ENCODE results near the gene HNRNPLL. TPM values are rescaled to one million over a fixed set of nuclear protein-coding genes. Genes with fewer than 3 reads are reported as not detected.

HNRNPLL gene
- total RNA-seq, 2 experiments from 2014 or later, result 79.3 to 82.0 TPM

- POLR2A ChIA-PET, result no interaction called here
These were observed 78.1 kb downstream of the HNRNPLL start for GRCh38 chr2:38524580-38524979.

DNA sequence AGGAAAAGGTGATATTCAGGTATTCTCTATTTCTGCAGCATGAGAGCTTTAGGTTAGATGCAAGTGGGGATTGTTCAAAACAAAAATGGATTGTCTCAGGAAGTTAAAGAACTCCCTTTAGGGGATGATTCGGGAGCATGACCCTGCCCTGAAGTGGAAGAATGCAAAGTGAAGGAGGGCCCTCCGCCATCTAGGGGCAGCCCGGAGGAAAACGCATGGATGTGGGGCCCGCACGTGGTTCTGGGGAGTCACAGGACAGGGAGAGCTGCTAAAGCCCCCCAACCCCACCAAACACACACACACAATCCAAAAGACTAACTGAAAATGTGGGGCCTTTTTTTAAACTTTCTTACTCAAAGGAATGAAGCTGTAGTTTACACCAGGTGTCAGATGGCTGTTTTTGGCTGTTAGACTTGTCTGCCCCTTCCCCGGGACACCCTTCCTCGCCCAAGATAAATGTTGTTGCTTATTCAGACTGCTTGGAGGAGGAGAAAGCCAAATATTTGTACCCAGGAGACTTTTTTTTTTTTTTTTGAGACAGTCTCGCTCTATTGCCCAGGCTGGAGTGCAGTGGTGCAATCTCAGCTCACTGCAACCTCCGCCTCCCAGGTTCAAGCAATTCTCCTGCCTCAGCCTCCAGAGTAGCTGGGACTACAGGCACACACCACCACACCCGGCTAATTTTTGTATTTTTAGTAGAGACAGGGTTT, 78.8 kb downstream of the HNRNPLL start:
- CTCF ChIA-PET, result interaction anchor here (0.7 to 1.3 kb wide), 3 partner anchors 14 to 59 kb away, joined by 3 read pairs; no protein-coding TSS in a partner anchor

More at GRCh38 chr2:38524580-38524979, 78.1 kb downstream of the HNRNPLL start:
- CTCF ChIA-PET, result interaction anchor here (0.7 to 1.3 kb wide), 2 partner anchors 15 to 58 kb away, joined by 3 read pairs; no protein-coding TSS in a partner anchor

DNA sequence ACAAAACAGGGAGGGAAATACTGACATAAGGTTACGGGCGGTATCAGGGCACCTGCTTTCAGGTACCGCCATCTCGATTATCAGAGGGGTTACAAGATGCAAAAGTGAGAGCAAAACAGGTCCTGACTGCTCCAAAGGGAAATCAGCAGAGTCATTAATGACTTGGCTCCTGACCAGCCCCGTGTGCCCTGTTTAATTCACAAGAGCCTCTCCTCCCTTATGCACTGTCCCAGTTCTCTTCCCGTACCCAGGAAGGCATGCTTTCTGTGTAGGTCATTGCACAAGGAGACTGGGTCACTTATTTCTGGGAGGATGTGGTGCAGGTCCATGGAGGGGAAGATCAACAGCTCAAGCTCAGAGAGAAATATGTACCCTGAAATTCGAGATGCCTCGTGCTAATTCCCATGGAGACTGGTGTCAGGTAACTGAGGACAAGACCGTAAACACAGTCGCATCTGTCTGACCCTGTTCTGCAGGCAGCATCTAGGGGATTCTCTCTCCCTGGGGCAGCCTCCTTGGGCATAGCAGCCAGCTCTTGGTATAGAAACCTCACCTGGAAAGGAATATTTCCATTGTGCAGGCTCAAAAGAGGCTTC, 79.9 kb downstream of the HNRNPLL start:
- POLR2A ChIA-PET, result no interaction called here
- CTCF ChIA-PET, result interaction anchor here (0.7 to 1.3 kb wide), 3 partner anchors 10 to 118 kb away, joined by 3 to 4 read pairs (median 3); no protein-coding TSS in a partner anchor

More for the DNA sequence above, 78.8 kb downstream of the HNRNPLL start:
- POLR2A ChIA-PET, result no interaction called here

DNA sequence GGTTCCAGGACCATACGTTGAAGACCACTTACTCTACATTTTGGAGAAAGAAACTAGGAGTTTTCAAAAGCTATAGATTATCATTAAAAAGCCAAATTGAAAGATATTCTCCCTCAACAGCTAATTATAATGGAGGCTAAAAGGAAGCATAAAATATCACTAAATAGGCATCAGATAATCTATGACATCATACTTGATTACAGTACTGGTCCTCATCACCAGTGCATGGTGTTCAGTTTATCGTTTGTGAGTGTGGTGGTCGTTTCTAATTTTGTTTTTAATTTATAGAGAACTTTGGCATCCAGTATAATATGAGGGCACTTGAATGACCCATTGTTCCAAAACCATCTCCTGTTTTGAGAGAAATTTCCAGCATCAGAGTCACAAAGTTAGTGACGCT, 80.9 kb downstream of the HNRNPLL start:
- ChIA-PET POLR2A (no interaction called here), CTCF (interaction anchor here (0.7 to 1.3 kb wide), 2 partner anchors 15 to 117 kb away, joined by 3 read pairs; no protein-coding TSS in a partner anchor)

DNA sequence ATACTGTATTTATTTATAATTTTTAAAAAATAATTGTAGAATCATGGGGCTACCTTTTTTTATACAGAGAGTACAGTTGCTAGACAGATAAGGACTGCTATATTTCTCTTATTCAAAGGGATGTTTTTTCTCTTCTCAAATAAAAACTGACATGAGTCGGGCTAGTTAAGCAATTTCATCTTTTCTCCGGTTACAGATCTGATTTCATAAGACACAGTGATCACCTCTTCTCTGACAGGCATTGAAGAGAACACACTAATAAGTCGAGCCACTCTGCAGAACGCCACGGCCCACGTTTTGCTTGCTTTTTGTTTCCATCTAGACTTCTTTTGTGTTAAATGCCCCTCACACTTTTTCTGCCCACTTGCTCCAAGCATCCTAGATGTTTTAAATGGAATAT, 85.4 kb downstream of the HNRNPLL start:
- ChIA-PET CTCF (interaction anchor here (0.8 kb wide), 1 partner anchor 86 kb away, joined by 3 read pairs; no protein-coding TSS in a partner anchor), POLR2A (no interaction called here)

DNA sequence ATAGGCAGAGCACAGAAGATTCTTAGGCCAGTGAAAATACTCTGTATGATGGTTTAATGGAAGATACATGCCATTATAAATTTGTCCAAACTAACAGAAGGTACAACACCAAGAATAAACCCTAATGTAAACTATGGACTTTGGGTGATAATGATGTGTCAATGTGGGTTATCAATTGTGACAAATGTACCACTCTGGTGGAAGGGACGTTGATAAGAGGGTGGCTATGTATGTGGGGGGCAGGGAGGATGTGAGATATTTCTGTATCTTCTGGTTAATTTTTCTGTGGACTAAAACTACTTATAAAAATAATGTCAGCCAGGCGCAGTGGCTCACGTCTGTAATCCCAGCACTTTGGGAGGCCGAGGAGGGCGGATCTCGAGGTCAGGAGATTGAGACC, 86.2 kb downstream of the HNRNPLL start:
- CTCF ChIA-PET, result interaction anchor here (2.1 kb wide), 1 partner anchor 201 kb away, joined by 7 read pairs; no protein-coding TSS in a partner anchor
- POLR2A ChIA-PET, result no interaction called here

DNA sequence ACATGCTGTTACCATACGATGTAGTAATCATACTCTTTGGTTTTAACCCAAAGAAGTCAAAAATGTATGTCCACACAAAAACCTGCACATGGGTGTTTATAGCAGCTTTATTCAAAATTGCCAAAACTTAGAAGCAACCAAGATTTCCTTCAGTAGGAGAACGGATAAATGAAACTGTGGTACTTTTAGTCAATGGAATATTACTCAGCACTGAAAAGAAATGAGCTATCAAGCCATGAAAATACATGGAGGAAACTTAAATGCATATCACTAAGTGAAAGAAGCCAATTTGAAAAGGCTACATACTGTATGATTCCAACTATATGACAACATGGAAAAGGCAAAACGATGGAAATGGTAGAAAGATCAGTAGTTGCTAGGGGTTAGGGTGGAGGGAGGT, 86.6 kb downstream of the HNRNPLL start:
- ChIA-PET POLR2A (no interaction called here), CTCF (interaction anchor here (2.1 kb wide), 1 partner anchor 200 kb away, joined by 7 read pairs; no protein-coding TSS in a partner anchor)

- ChIA-PET CTCF (interaction anchor here (2.1 kb wide), 1 partner anchor 200 kb away, joined by 7 read pairs; no protein-coding TSS in a partner anchor), POLR2A (no interaction called here)
These were observed 87.3 kb downstream of the HNRNPLL start for GRCh38 chr2:38515155-38516074.

GRCh38 chr2:38514603-38515154, 88.0 kb downstream of the HNRNPLL start:
- POLR2A ChIA-PET, result no interaction called here
- CTCF ChIA-PET, result interaction anchor here (2.1 kb wide), 1 partner anchor 199 kb away, joined by 7 read pairs; no protein-coding TSS in a partner anchor

DNA sequence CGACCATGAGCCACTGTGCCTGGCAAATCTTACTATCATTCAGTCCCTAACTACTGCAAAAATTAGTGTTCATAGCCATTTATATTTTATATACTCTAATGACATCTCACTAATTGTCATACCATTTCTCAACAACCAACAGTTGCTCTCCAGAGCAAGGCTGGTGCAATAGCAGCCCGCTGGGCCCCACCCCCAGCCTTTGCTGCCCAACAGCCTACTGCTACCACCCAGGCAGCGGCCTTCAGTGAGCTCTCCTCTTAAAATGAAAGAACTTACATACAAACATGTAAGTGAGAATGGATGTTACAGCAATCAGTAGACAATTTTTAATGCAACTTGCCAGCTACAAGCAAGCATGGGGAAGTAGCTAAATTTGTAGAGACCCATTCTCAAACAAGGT, 90.5 kb downstream of the HNRNPLL start:
- POLR2A ChIA-PET, result no interaction called here

More for the DNA sequence above, 90.5 kb downstream of the HNRNPLL start:
- CTCF ChIA-PET, result interaction anchor here (1.1 kb wide), 1 partner anchor 197 kb away, joined by 5 read pairs; no protein-coding TSS in a partner anchor

Other genes with a start within 250 kb of the HNRNPLL start
- 10 to 100 TPM; 64.5 to 65.8 TPM for gene ATL2, start 225.7 kb downstream of the HNRNPLL start, total RNA-seq
- gene GALM, start 63.2 kb upstream of the HNRNPLL start, total RNA-seq, result 10 to 100 TPM; 94.9 to 96.9 TPM
- gene SRSF7, start 148.4 kb upstream of the HNRNPLL start, total RNA-seq, result 100 to 1,000 TPM; 358 to 371 TPM
- gene GEMIN6, start 175.3 kb upstream of the HNRNPLL start, total RNA-seq, result 10 to 100 TPM; 42.8 to 44.6 TPM

Data from activated CD8-positive, alpha-beta memory T cell treated with anti-CD3 and anti-CD28 coated beads for 36 hours (primary cell).